Activated T-cell treated with anti-CD3 and anti-CD28 coated beads, Interleukin-2, amount 50 U/mL, for 24 hours (primary cell): Measurements from ENCODE around the gene IGFL1.
A peak's percentile ranks its signal among the peaks of the same experiment; 100 is the strongest.
"Not testable (repeated sequence)": the region's sequence is repeated elsewhere in the genome, so short reads cannot be mapped to it uniquely, and the experiment has no call there.

Experiments
- DNase-seq: peaks from one replicate; pipeline ENCODE4 v3.0.0-alpha.2; 2020
- H3K27ac Mint-ChIP-seq: 2 replicates; pipeline ENCODE4 v1.8.0; 2020; ENCODE audit warnings: mild to moderate bottlenecking, mixed read lengths
- H3K27me3 Mint-ChIP-seq: 2 replicates; pipeline ENCODE4 v1.8.0; 2020; ENCODE audit warnings: mixed read lengths
- H3K36me3 Mint-ChIP-seq: 2 replicates; pipeline ENCODE4 v1.8.0; 2020; ENCODE audit warnings: low read depth, mixed read lengths
- H3K4me1 Mint-ChIP-seq: 2 replicates; pipeline ENCODE4 v1.8.0; 2020; ENCODE audit warnings: low read depth, mixed read lengths
- H3K4me3 Mint-ChIP-seq: 2 replicates; pipeline ENCODE4 v1.8.0; 2020; ENCODE audit warnings: mild to moderate bottlenecking, moderate library complexity, mixed read lengths
- H3K9me3 Mint-ChIP-seq: 2 replicates; pipeline ENCODE4 v1.8.0; 2020; ENCODE audit warnings: mixed read lengths

IGFL1 gene

GRCh38 chr19:46229442-46229841 lies at the start of gene IGFL1:
TSS of gene IGFL1 (plus strand) at chr19:46229742. CDS start at chr19:46229775, 33 bp downstream.
- peaks cover 77% of the 10 kb centered on the region for H3K27me3 Mint-ChIP-seq
- no peak within 1 kb of the TSS for H3K4me3 Mint-ChIP-seq
- peaks cover 4% of the 10 kb centered on the region for H3K4me1 Mint-ChIP-seq
- no peaks in the 10 kb centered on the region for H3K36me3 Mint-ChIP-seq
- no peak for DNase-seq
- no peaks in the 10 kb centered on the region for H3K9me3 Mint-ChIP-seq
- H3K27ac Mint-ChIP-seq: no peak within 1 kb of the TSS

- Mint-ChIP-seq H3K27me3 (peaks cover 60% of the 10 kb centered on the region), H3K9me3 (no peaks in the 10 kb centered on the region), H3K4me1 (peaks cover 30% of the 10 kb centered on the region), H3K4me3 (no peak overlapping the region), H3K36me3 (no peaks in the 10 kb centered on the region), H3K27ac (no peak overlapping the region)
- DNase-seq: no peak
These were observed 48.7 kb upstream of the IGFL1 start for GRCh38 chr19:46180701-46181387.

- H3K27ac Mint-ChIP-seq: no peak overlapping the region
- H3K4me1 Mint-ChIP-seq: peaks cover 30% of the 10 kb centered on the region
- peaks cover 58% of the 10 kb centered on the region for H3K27me3 Mint-ChIP-seq
- H3K36me3 Mint-ChIP-seq: no peaks in the 10 kb centered on the region
- H3K4me3 Mint-ChIP-seq: no peak overlapping the region
- DNase-seq: no peak
- H3K9me3 Mint-ChIP-seq: no peaks in the 10 kb centered on the region
These were observed 48.2 kb upstream of the IGFL1 start for GRCh38 chr19:46181388-46181779.

GRCh38 chr19:46182476-46182875 lies 47.1 kb upstream of the IGFL1 start:
- no peak overlapping the region for H3K4me3 Mint-ChIP-seq
- H3K9me3 Mint-ChIP-seq: no peaks in the 10 kb centered on the region
- peaks cover 54% of the 10 kb centered on the region for H3K27me3 Mint-ChIP-seq
- peaks cover 30% of the 10 kb centered on the region for H3K4me1 Mint-ChIP-seq
- H3K27ac Mint-ChIP-seq: no peak overlapping the region
- DNase-seq: no peak
- no peaks in the 10 kb centered on the region for H3K36me3 Mint-ChIP-seq

GRCh38 chr19:46184775-46185710 lies 44.5 kb upstream of the IGFL1 start:
- Mint-ChIP-seq H3K4me1 (peaks cover 28% of the 10 kb centered on the region), H3K27ac (peak overlapping the region; percentile 84), H3K27me3 (peaks cover 62% of the 10 kb centered on the region)
- not testable (repeated sequence) for DNase-seq, H3K4me3 Mint-ChIP-seq, H3K9me3 Mint-ChIP-seq, H3K36me3 Mint-ChIP-seq

GRCh38 chr19:46186101-46186716 lies 43.3 kb upstream of the IGFL1 start:
- H3K27ac Mint-ChIP-seq: no peak overlapping the region
- H3K4me3 Mint-ChIP-seq: no peak overlapping the region
- no peaks in the 10 kb centered on the region for H3K36me3 Mint-ChIP-seq
- DNase-seq: no peak
- H3K27me3 Mint-ChIP-seq: peaks cover 74% of the 10 kb centered on the region
- H3K4me1 Mint-ChIP-seq: peaks cover 23% of the 10 kb centered on the region
- H3K9me3 Mint-ChIP-seq: no peaks in the 10 kb centered on the region

GRCh38 chr19:46186717-46187101 lies 42.8 kb upstream of the IGFL1 start:
- peaks cover 18% of the 10 kb centered on the region for H3K4me1 Mint-ChIP-seq
- no peak overlapping the region for H3K4me3 Mint-ChIP-seq
- DNase-seq: no peak
- no peaks in the 10 kb centered on the region for H3K9me3 Mint-ChIP-seq
- H3K27me3 Mint-ChIP-seq: peaks cover 76% of the 10 kb centered on the region
- H3K36me3 Mint-ChIP-seq: no peaks in the 10 kb centered on the region
- H3K27ac Mint-ChIP-seq: no peak overlapping the region

GRCh38 chr19:46189971-46190888 lies 39.3 kb upstream of the IGFL1 start:
- Mint-ChIP-seq H3K4me1 (peaks cover 6% of the 10 kb centered on the region), H3K36me3 (no peaks in the 10 kb centered on the region), H3K9me3 (no peaks in the 10 kb centered on the region), H3K27me3 (peaks cover 74% of the 10 kb centered on the region), H3K4me3 (no peak overlapping the region), H3K27ac (no peak overlapping the region)
- DNase-seq: no peak

GRCh38 chr19:46191356-46191755 lies 38.2 kb upstream of the IGFL1 start:
- DNase-seq: no peak
- no peak overlapping the region for H3K27ac Mint-ChIP-seq
- H3K27me3 Mint-ChIP-seq: peaks cover 83% of the 10 kb centered on the region
- H3K9me3 Mint-ChIP-seq: no peaks in the 10 kb centered on the region
- no peak overlapping the region for H3K4me3 Mint-ChIP-seq
- H3K36me3 Mint-ChIP-seq: no peaks in the 10 kb centered on the region
- no peaks in the 10 kb centered on the region for H3K4me1 Mint-ChIP-seq

- no peak for DNase-seq
- H3K27me3 Mint-ChIP-seq: peaks cover 83% of the 10 kb centered on the region
- no peak overlapping the region for H3K4me3 Mint-ChIP-seq
- no peak overlapping the region for H3K27ac Mint-ChIP-seq
- H3K9me3 Mint-ChIP-seq: no peaks in the 10 kb centered on the region
- no peaks in the 10 kb centered on the region for H3K36me3 Mint-ChIP-seq
- no peaks in the 10 kb centered on the region for H3K4me1 Mint-ChIP-seq
These were observed 37.6 kb upstream of the IGFL1 start for GRCh38 chr19:46191972-46192371.

- not testable (repeated sequence) for H3K4me3 Mint-ChIP-seq, H3K27ac Mint-ChIP-seq, H3K36me3 Mint-ChIP-seq, H3K4me1 Mint-ChIP-seq, H3K9me3 Mint-ChIP-seq, DNase-seq
- H3K27me3 Mint-ChIP-seq: peaks cover 89% of the 10 kb centered on the region
These were observed 36.9 kb upstream of the IGFL1 start for GRCh38 chr19:46192626-46192991.

- Mint-ChIP-seq H3K36me3 (no peaks in the 10 kb centered on the region), H3K27ac (no peak overlapping the region), H3K4me1 (no peaks in the 10 kb centered on the region), H3K27me3 (peaks cover 85% of the 10 kb centered on the region), H3K9me3 (no peaks in the 10 kb centered on the region), H3K4me3 (no peak overlapping the region)
- no peak for DNase-seq
These were observed 36.4 kb upstream of the IGFL1 start for GRCh38 chr19:46192992-46193650.

- no peak for DNase-seq
- Mint-ChIP-seq H3K9me3 (no peaks in the 10 kb centered on the region), H3K27me3 (peaks cover 85% of the 10 kb centered on the region), H3K36me3 (no peaks in the 10 kb centered on the region), H3K27ac (no peak overlapping the region), H3K4me3 (no peak overlapping the region), H3K4me1 (no peaks in the 10 kb centered on the region)
These were observed 35.9 kb upstream of the IGFL1 start for GRCh38 chr19:46193678-46194077.

- DNase-seq: no peak
- no peak overlapping the region for H3K4me3 Mint-ChIP-seq
- no peaks in the 10 kb centered on the region for H3K4me1 Mint-ChIP-seq
- no peaks in the 10 kb centered on the region for H3K9me3 Mint-ChIP-seq
- H3K36me3 Mint-ChIP-seq: no peaks in the 10 kb centered on the region
- no peak overlapping the region for H3K27ac Mint-ChIP-seq
- H3K27me3 Mint-ChIP-seq: peaks cover 78% of the 10 kb centered on the region
These were observed 34.4 kb upstream of the IGFL1 start for GRCh38 chr19:46195104-46195503.
